A549 (cell line): Measurements from ENCODE around the gene FBXO24. TPM values are rescaled to one million over a fixed set of nuclear protein-coding genes. Genes with fewer than 3 reads are reported as not detected.
A peak's percentile ranks its signal among the peaks of the same experiment; 100 is the strongest.

Experiments
- ATAC-seq, 2 experiments: fragments of 200-7000 bp in 1 of 2; fragments of >200 bp in 1 of 2; cut with Nextera tagmentation in 1 of 2; cut with Tn5 transposase in 1 of 2; 3 replicates each; pipeline versions ENCODE4 v1.8.0 to v1.9.1; 2018 to 2020; ENCODE audit warnings: mild to moderate bottlenecking in 1 of 2, moderate library complexity in 1 of 2
- CTCF ChIA-PET: fragments of 300-600 bp; sonication (Branson Sonifier 250); formaldehyde crosslinking; extraction: SDS; loops from one replicate; lab custom pipeline; 2021; ENCODE audit warnings: antibody characterized with exemption, inconsistent platforms; lab: Yijun Ruan, JAX
- POLR2A ChIA-PET: fragments of 350-600 bp; formaldehyde crosslinking; extraction: SDS; loops from one replicate; lab custom pipeline; 2021; ENCODE audit warnings: antibody characterized with exemption, inconsistent platforms; lab: Yijun Ruan, JAX
- DNase-seq, 2 experiments: peaks; one replicate each; pipeline versions ENCODE4 v3.0.0 to v3.0.0-alpha.2; 2011 to 2016; ENCODE audit warnings: low read depth in 1 of 2, low spot score in 1 of 2
- FAIRE-seq: peaks from 2 replicates; lab custom pipeline; 2011; peaks lifted over from hg19 to GRCh38; lab: Jason Lieb, UNC
- H3K27ac ChIP-seq, 2 experiments: fragments of >200 bp; sonication (Bioruptor Twin); formaldehyde crosslinking; 3 replicates each; pipeline ENCODE4 v1.5.1; 2016 to 2017
- H3K4me1 ChIP-seq: fragments of >200 bp; sonication (Bioruptor Twin); formaldehyde crosslinking; 3 replicates; pipeline ENCODE4 v1.6.1; 2016
- H3K4me2 ChIP-seq: fragments of >200 bp; sonication (Bioruptor Twin); formaldehyde crosslinking; 3 replicates; pipeline ENCODE4 v1.6.1; 2016
- H3K4me3 ChIP-seq: fragments of >200 bp; sonication (Bioruptor Twin); formaldehyde crosslinking; 3 replicates; pipeline ENCODE4 v1.5.1; 2016
- H3K9me3 ChIP-seq: fragments of >200 bp; sonication (Bioruptor Twin); formaldehyde crosslinking; 3 replicates; pipeline ENCODE4 v1.6.1; 2016
- BCL3 ChIP-seq: fragments of >200 bp; sonication (Bioruptor Twin); formaldehyde crosslinking; IDR thresholded peaks from 3 replicates; pipeline ENCODE4 v1.6.1; 2016
- BHLHE40 ChIP-seq: IDR thresholded peaks from 2 replicates; pipeline ENCODE4 v1.6.1; 2012; ENCODE audit warnings: low read depth, low read length, inconsistent platforms
- CBX2 ChIP-seq: fragments of 200-600 bp; sonication (generic); IDR thresholded peaks from 2 replicates; pipeline ENCODE4 v1.6.1; 2016; ENCODE audit warnings: low read depth, mild to moderate bottlenecking, borderline replicate concordance
- CHD2 ChIP-seq: fragments of 150-350 bp; IDR thresholded peaks from 2 replicates; pipeline ENCODE4 v1.6.1; 2014; ENCODE audit warnings: low read length; ENCODE audit not compliant: partially characterized antibody
- E2F6 ChIP-seq: IDR thresholded peaks from 2 replicates; pipeline ENCODE4 v1.6.1; 2012; ENCODE audit warnings: low read depth, borderline replicate concordance
- ESRRA ChIP-seq: fragments of 150-350 bp; IDR thresholded peaks from 2 replicates; pipeline ENCODE4 v1.6.1; 2014; ENCODE audit warnings: mild to moderate bottlenecking, low read length, borderline replicate concordance
- FOXS1 ChIP-seq: fragments of 250-450 bp; sonication (Bioruptor Pico); IDR thresholded peaks from 2 replicates; pipeline ENCODE4 v1.5.0; 2020; ENCODE audit warnings: mild to moderate bottlenecking, moderate library complexity
- HES2 ChIP-seq: fragments of >200 bp; sonication (Bioruptor Twin); formaldehyde crosslinking; IDR thresholded peaks from 2 replicates; pipeline ENCODE4 v1.6.1; 2016
- HOXA7 ChIP-seq: fragments of 250-450 bp; sonication (Bioruptor Pico); IDR thresholded peaks from 2 replicates; pipeline ENCODE4 v1.5.0; 2020; ENCODE audit warnings: mild to moderate bottlenecking, moderate library complexity
- HOXB5 ChIP-seq: fragments of 250-450 bp; sonication (Bioruptor Pico); IDR thresholded peaks from 2 replicates; pipeline ENCODE4 v1.5.0; 2020; ENCODE audit warnings: mild to moderate bottlenecking, moderate library complexity
- JUN ChIP-seq, 2 experiments: fragments of >200 bp; sonication (Bioruptor Twin); formaldehyde crosslinking; IDR thresholded peaks; 2 replicates in 1 of 2; 3 replicates in 1 of 2; pipeline ENCODE4 v1.6.1; 2016 to 2017
- KDM1A ChIP-seq: fragments of 200-600 bp; sonication (generic); IDR thresholded peaks from 2 replicates; pipeline ENCODE4 v1.6.1; 2016; ENCODE audit warnings: low read depth, mild to moderate bottlenecking
- KDM5A ChIP-seq: fragments of 200-600 bp; sonication (generic); IDR thresholded peaks from 2 replicates; pipeline ENCODE4 v1.6.1; 2016; ENCODE audit warnings: antibody characterized with exemption, mild to moderate bottlenecking
- MAX ChIP-seq: IDR thresholded peaks from 2 replicates; pipeline ENCODE4 v1.6.1; 2012
- MAZ ChIP-seq: fragments of 150-350 bp; IDR thresholded peaks from 2 replicates; pipeline ENCODE4 v1.6.1; 2014; ENCODE audit warnings: antibody characterized with exemption, low read depth, low read length, borderline replicate concordance
- MYC ChIP-seq: IDR thresholded peaks from 2 replicates; pipeline ENCODE4 v1.6.1; 2012; ENCODE audit warnings: mild to moderate bottlenecking, inconsistent platforms, low read length, improper control_type of control experiment, borderline replicate concordance
- NPAS2 ChIP-seq: fragments of 250-450 bp; sonication (Bioruptor Pico); IDR thresholded peaks from 2 replicates; pipeline ENCODE4 v1.8.0; 2022; ENCODE audit warnings: mild to moderate bottlenecking, moderate library complexity, borderline replicate concordance
- PBX3 ChIP-seq: IDR thresholded peaks from 2 replicates; pipeline ENCODE4 v1.6.1; 2012
- PHF8 ChIP-seq: fragments of 200-600 bp; sonication (generic); IDR thresholded peaks from 2 replicates; pipeline ENCODE4 v1.6.1; 2016; ENCODE audit warnings: low read depth, mild to moderate bottlenecking, antibody characterized with exemption, moderate library complexity, borderline replicate concordance
- POLR2A ChIP-seq: IDR thresholded peaks from 2 replicates; pipeline ENCODE4 v1.6.1; 2012; ENCODE audit warnings: mild to moderate bottlenecking, low read length
- POLR2AphosphoS2 ChIP-seq: conservative IDR thresholded peaks from 2 replicates; pipeline ENCODE4 v1.6.1; 2012; ENCODE audit warnings: low read length, improper control_type of control experiment, inconsistent platforms
- RARB ChIP-seq: fragments of 250-450 bp; sonication (Bioruptor Pico); IDR thresholded peaks from 2 replicates; pipeline ENCODE4 v1.8.0; 2021; ENCODE audit warnings: mild to moderate bottlenecking, moderate library complexity
- RFX5 ChIP-seq: fragments of 450-650 bp; IDR thresholded peaks from 2 replicates; pipeline ENCODE4 v1.7.1; 2014; ENCODE audit warnings: antibody characterized with exemption, mild to moderate bottlenecking, moderate library complexity
- SREBF2 ChIP-seq: fragments of 450-650 bp; IDR thresholded peaks from 2 replicates; pipeline ENCODE4 v1.6.1; 2014; ENCODE audit warnings: mild to moderate bottlenecking, moderate library complexity
- USF2 ChIP-seq: fragments of 450-650 bp; IDR thresholded peaks from 2 replicates; pipeline ENCODE4 v1.6.1; 2014; ENCODE audit warnings: antibody characterized with exemption
- ZC3H11A ChIP-seq: fragments of 450-650 bp; IDR thresholded peaks from 2 replicates; pipeline ENCODE4 v1.6.1; 2014; ENCODE audit warnings: antibody characterized with exemption, mild to moderate bottlenecking
- ZFP36 ChIP-seq: fragments of 450-650 bp; IDR thresholded peaks from 2 replicates; pipeline ENCODE4 v1.6.1; 2014; ENCODE audit warnings: borderline replicate concordance; ENCODE audit not compliant: partially characterized antibody
- ZNF302 ChIP-seq: fragments of 250-450 bp; sonication (Bioruptor Pico); IDR thresholded peaks from 2 replicates; pipeline ENCODE4 v1.9.0; 2021; ENCODE audit warnings: inconsistent platforms, mild to moderate bottlenecking, moderate library complexity
- ZSCAN20 ChIP-seq: fragments of 250-450 bp; sonication (Bioruptor Pico); IDR thresholded peaks from 2 replicates; pipeline ENCODE4 v1.8.0; 2022; ENCODE audit warnings: mild to moderate bottlenecking, moderate library complexity
- WGBS: methylation state at CpG from one replicate; pipeline ENCODE4 v1.1.6; 2017; ENCODE audit errors: missing lambda C conversion rate; 5-methylcytosine and 5-hydroxymethylcytosine counted together
- polyA plus RNA-seq, 4 experiments: library from polyadenylated mRNA; depleted of rRNA in 3 of 4; stranded (reverse); fragments of >200 nt; fragmentation: RNase III in 1 of 4; extraction: RNeasy Plus Mini Kit Qiagen cat#74134 plus additional on column Dnase treatment in 1 of 4; gene quantifications; 2 replicates in 3 of 4; 3 replicates in 1 of 4; pipeline ENCODE4 v1.2.3, GENCODE V29; 2011 to 2017

The FBXO24 gene
- polyA plus RNA-seq, 2 of the 4 experiments (the other 2 are of a cell fraction): 0.19 to 0.52 TPM

GRCh38 chr7:100538654-100539435 lies 47.3 kb upstream of the FBXO24 start, which contains the start of gene AGFG2:
Gene AGFG2, plus strand, starts transcription at chr7:100539203. Its CDS starts 144 bp downstream, at chr7:100539347.
- FAIRE-seq (no peak), ATAC-seq (peak; percentile 97 to 99), DNase-seq (peak; percentile 99 to 100)
- Histone ChIP-seq H3K4me2 (peak within 1 kb of the TSS; percentile 100), H3K27ac (peak within 1 kb of the TSS; percentile 71 to 88), H3K4me1 (peaks cover 38% of the 10 kb centered on the region), H3K9me3 (no peaks in the 10 kb centered on the region), H3K4me3 (peak within 1 kb of the TSS; percentile 68)
- TF ChIP-seq MAZ (no peak), KDM1A (no peak), KDM5A (peak; percentile 41; the same call in 1 of the 2 replicates), PBX3 (no peak), BHLHE40 (peak; percentile 79), MAX (peak; percentile 84), POLR2A (peak; percentile 62), USF2 (peak; percentile 51; the same call in 1 of the 2 replicates), RARB (CRISPR knock-in tag) (no peak), POLR2AphosphoS2 (no peak), PHF8 (peak; percentile 28; the same call in 1 of the 2 replicates), JUN (IDR thresholded peaks at IDR 0.05) (peak; percentile 16 to 56; a peak in 2 of 5 replicates), HOXA7 (CRISPR knock-in tag) (no peak), CHD2 (no peak), ESRRA (no peak), E2F6 (peak; percentile 93), RFX5 (peak; percentile 84)
- WGBS: 4% methylated on average over 49 of the region's 60 CpGs
- ChIA-PET POLR2A (interaction anchor here (0.6 to 2.2 kb wide), 6 partner anchors 19 to 110 kb away, joined by 3 to 13 read pairs (median 4); partner anchors contain the start of genes FBXO24, LRCH4, NYAP1 and TSC22D4), CTCF (interaction anchor here (0.6 to 19.2 kb wide), 5 partner anchors 21 to 768 kb away, joined by 3 to 316 read pairs (median 4); partner anchors contain the start of gene NYAP1)

- H3K4me2 ChIP-seq: peak overlapping the region; percentile 98
- WGBS: 3% methylated on average over 25 of the region's 44 CpGs
- CTCF ChIA-PET: interaction anchor here (0.6 to 19.2 kb wide), 4 partner anchors 21 to 768 kb away, joined by 3 to 316 read pairs (median 12); partner anchors contain the start of gene NYAP1
- H3K4me1 ChIP-seq: peaks cover 45% of the 10 kb centered on the region
- H3K9me3 ChIP-seq: no peaks in the 10 kb centered on the region
- POLR2A ChIA-PET: interaction anchor here (0.6 to 2.2 kb wide), 3 partner anchors 20 to 111 kb away, joined by 3 to 13 read pairs (median 7); partner anchors contain the start of genes FBXO24, LRCH4 and ZCWPW1
- FAIRE-seq (no peak), DNase-seq (no peak), ATAC-seq (peak; percentile 1 to 7; a peak in 4 of 6 replicates)
- H3K27ac ChIP-seq: peak overlapping the region; percentile 71 to 88
- peak overlapping the region; percentile 68 for H3K4me3 ChIP-seq
- TF ChIP-seq NPAS2: no peak
- TF ChIP-seq HOXB5: no peak
- TF ChIP-seq CHD2: no peak
- no peak for TF ChIP-seq MYC
- no peak for TF ChIP-seq ZSCAN20 (CRISPR knock-in tag)
- no peak for TF ChIP-seq SREBF2
- TF ChIP-seq PBX3: no peak
- no peak for TF ChIP-seq POLR2AphosphoS2
- TF ChIP-seq HES2: no peak
- no peak for TF ChIP-seq RFX5
- TF ChIP-seq ZNF302 (CRISPR knock-in tag): no peak
- TF ChIP-seq ZC3H11A: no peak
- TF ChIP-seq ESRRA: no peak
- no peak for TF ChIP-seq BCL3
- TF ChIP-seq ZFP36: no peak
- no peak for TF ChIP-seq KDM5A
- TF ChIP-seq CBX2: no peak
- no peak for TF ChIP-seq FOXS1 (CRISPR knock-in tag)
Observed at GRCh38 chr7:100539436-100540006, 46.6 kb upstream of the FBXO24 start.
